Cardiac fibroblast (primary cell): ENCODE measurements around the gene PLA2G3.

Experiments
- DNase-seq, 2 donors: peaks; one replicate each; pipeline versions ENCODE4 v3.0.0 to v3.0.0-alpha.2; 2010; ENCODE audit warnings: low read depth in 2 of 2
- H3K4me3 ChIP-seq, 2 donors: replicated peaks in 1 of 2; 1 replicate in 1 of 2; 2 replicates in 1 of 2; pipeline ENCODE4 v1.5.1; 2011; ENCODE audit warnings: low read depth in 2 of 2, low read length in 2 of 2, mild to moderate bottlenecking in 2 of 2, moderate library complexity in 1 of 2
- TF ChIP-seq, protein P1 (sequence below): IDR thresholded peaks from one replicate; pipeline ENCODE4 v1.5.1; 2011; ENCODE audit warnings: low read depth, mild to moderate bottlenecking, low read length, inconsistent platforms

PLA2G3 gene

DNA sequence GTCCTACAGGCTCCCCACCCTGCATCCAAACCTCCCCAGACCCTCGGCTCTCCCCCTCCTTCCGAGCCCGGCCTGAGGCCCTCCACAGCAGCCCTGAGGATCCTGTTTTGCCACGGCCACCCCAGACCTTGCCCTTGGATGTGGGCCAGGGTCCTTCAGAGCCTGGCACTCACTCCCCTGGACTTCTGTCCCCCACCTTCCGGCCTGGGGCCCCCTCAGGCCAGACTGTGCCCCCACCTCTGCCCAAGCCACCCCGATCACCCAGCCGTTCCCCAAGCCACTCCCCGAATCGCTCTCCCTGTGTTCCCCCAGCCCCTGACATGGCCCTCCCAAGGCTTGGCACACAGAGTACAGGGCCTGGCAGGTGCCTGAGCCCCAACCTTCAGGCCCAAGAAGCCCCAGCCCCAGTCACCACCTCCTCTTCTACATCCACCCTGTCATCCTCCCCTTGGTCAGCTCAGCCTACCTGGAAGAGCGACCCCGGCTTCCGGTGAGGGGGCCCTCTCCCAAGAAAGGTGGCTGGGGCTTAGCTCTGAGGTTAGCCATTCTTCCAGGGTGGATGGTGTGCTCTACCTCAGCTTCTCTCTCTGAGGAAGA, 14.7 kb downstream of the PLA2G3 start:
- no peak overlapping the region for H3K4me3 ChIP-seq

DNA sequence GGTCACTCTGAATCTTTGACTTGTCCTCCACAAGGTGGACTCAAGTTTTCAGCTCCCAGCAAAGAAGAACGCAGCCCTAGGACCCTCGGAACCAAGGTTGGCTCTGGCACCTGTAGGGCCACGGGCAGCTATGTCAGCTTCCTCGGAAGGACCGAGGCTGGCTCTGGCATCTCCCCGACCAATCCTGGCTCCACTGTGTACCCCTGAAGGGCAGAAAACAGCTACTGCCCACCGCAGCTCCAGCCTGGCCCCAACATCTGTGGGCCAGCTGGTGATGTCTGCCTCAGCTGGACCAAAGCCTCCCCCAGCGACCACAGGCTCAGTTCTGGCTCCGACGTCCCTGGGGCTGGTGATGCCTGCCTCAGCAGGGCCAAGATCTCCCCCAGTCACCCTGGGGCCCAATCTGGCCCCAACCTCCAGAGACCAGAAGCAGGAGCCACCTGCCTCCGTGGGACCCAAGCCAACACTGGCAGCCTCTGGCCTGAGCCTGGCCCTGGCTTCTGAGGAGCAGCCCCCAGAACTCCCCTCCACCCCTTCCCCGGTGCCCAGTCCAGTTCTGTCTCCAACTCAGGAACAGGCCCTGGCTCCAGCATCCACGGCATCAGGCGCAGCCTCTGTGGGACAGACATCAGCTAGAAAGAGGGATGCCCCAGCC, 15.4 kb downstream of the PLA2G3 start:
- no peak for DNase-seq
- TF ChIP-seq, protein P1, sequence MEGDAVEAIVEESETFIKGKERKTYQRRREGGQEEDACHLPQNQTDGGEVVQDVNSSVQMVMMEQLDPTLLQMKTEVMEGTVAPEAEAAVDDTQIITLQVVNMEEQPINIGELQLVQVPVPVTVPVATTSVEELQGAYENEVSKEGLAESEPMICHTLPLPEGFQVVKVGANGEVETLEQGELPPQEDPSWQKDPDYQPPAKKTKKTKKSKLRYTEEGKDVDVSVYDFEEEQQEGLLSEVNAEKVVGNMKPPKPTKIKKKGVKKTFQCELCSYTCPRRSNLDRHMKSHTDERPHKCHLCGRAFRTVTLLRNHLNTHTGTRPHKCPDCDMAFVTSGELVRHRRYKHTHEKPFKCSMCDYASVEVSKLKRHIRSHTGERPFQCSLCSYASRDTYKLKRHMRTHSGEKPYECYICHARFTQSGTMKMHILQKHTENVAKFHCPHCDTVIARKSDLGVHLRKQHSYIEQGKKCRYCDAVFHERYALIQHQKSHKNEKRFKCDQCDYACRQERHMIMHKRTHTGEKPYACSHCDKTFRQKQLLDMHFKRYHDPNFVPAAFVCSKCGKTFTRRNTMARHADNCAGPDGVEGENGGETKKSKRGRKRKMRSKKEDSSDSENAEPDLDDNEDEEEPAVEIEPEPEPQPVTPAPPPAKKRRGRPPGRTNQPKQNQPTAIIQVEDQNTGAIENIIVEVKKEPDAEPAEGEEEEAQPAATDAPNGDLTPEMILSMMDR: no peak
- no peak overlapping the region for H3K4me3 ChIP-seq

More for the DNA sequence above, 14.7 kb downstream of the PLA2G3 start:
- no peak for DNase-seq
- TF ChIP-seq, protein P1: no peak

DNA sequence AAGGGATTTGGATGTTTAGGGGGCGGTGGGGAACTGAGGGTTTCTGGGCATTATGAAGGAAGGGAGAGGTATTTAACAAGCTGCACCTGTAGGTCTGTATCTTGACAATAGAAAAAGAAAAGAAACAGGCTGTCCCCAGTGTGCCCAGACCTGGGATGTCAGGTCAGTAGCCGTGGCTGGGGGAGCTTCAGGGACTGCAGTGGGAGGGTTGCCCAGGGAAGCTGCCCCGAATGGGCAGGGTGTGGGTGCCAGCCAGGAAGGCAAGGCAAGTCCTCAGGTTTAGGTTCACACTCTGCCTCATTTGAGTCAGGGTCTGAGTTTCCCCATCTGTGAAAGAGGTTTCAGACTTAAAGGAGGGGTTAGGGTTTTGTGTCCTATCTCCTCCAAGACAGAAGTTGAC, 16.0 kb downstream of the PLA2G3 start:
- TF ChIP-seq, protein P1: no peak
- H3K4me3 ChIP-seq: no peak overlapping the region
- DNase-seq: no peak

DNA sequence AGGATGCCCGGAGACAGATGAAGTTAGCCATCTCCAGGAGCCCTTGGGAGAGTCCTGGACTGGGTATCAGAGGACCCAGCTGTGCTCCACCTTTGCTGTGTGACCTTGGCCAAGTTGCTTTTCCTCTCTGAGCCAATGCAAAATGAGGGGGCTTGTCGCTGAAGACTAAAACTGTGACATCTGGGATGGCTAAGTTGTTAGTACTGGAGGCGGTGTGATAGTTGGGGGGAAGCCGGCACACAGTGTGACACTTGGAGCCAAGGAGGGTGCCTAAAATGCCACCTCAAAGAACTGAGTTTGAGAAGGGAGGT, 17.1 kb downstream of the PLA2G3 start:
- no peak for DNase-seq
- TF ChIP-seq, protein P1: no peak
- H3K4me3 ChIP-seq: peak overlapping the region in 1 of 2 donors; percentile 31

DNA sequence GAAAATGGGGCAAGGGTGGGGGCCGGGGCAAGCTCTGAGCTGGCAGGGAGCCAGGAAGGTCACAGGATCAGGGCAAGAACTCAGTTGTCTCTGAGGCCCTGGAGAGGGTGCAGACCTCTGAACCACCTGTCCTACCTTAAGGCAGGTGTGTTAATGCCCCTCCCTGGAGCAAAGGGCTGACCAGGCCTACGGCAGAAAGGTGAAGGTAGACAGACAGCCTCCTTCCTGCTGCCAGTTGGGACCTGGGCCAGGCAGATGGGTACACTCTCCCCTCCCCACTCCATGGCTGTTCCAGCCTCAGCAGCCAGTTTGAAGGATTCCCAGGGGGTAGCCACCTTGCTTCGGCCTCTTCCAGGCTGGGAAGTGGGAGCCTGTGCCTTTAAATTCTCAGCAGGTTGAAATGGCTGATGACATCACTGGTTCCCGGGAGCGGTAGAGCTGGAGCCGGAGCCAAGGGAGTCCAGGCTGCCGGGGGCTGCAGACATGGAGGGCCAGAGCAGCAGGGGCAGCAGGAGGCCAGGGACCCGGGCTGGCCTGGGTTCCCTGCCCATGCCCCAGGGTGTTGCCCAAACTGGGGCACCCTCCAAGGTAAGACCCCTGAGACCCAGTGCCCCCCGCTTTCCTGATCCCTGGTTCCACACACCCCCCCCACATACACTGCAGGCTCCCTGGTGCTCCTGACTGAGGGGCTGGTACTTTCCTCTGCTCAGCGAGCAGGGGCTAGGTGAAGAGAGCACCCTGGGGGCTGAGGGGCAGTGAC, 17.6 kb downstream of the PLA2G3 start, which contains the start of gene INPP5J:
INPP5J (plus strand) TSS at position 435 of the 760 bp plus-strand sequence; CDS start at position 484, 49 bp downstream.
- H3K4me3 ChIP-seq: peak within 1 kb of the TSS; percentile 8 to 31
- TF ChIP-seq, protein P1: no peak
- DNase-seq: peak; percentile 36 to 46

DNA sequence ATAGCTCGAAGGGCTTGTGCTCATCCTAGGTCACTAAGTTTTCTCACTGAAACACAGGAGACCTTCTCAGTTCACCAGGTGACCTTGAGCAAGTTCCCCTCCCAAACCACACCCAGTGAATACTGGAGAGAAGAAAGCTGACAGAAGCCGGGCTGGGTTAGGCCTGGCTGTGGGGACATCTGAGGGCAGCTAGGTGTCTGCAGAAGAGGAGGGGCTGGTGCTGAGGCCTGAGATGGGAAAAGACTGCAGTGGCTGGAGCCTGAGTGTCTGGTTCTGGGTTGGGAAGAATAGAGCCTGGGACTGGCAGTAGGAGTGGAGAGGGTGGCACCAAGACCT, 18.1 kb downstream of the PLA2G3 start:
- H3K4me3 ChIP-seq: no peak overlapping the region
- DNase-seq: no peak
- TF ChIP-seq, protein P1: no peak
